Measurements from ENCODE around the gene CSTF1.

CSTF1 gene

GRCh38 chr20:56428881-56429280 is 36.4 kb downstream of the CSTF1 start:
- DNase-seq (ENCODE audit: low read depth, low spot score) = no peak

- DNase-seq (ENCODE audit: low read depth, low spot score) = no peak
These were observed 37.1 kb downstream of the CSTF1 start for GRCh38 chr20:56429502-56429901.

- no peak for DNase-seq (ENCODE audit: low read depth, low spot score)
These were observed 37.5 kb downstream of the CSTF1 start for GRCh38 chr20:56429941-56430340.

GRCh38 chr20:56430461-56430860 is 38.0 kb downstream of the CSTF1 start:
- no peak for DNase-seq (ENCODE audit: low read depth, low spot score)

GRCh38 chr20:56430957-56431356 is 38.5 kb downstream of the CSTF1 start:
- DNase-seq (ENCODE audit: low read depth, low spot score) = no peak

GRCh38 chr20:56431471-56431870 is 39.0 kb downstream of the CSTF1 start:
- DNase-seq (ENCODE audit: low read depth, low spot score) = no peak

GRCh38 chr20:56433221-56433879 is 40.9 kb downstream of the CSTF1 start:
- DNase-seq (ENCODE audit: low read depth, low spot score) = no peak

GRCh38 chr20:56433880-56434255 is 41.4 kb downstream of the CSTF1 start:
- no peak for DNase-seq (ENCODE audit: low read depth, low spot score)

- DNase-seq (ENCODE audit: low read depth, low spot score) = no peak
These were observed 44.9 kb downstream of the CSTF1 start for GRCh38 chr20:56437196-56437960.

- no peak for DNase-seq (ENCODE audit: low read depth, low spot score)
These were observed 45.8 kb downstream of the CSTF1 start for GRCh38 chr20:56438284-56438683.

GRCh38 chr20:56439771-56440291 is 47.4 kb downstream of the CSTF1 start:
- peak; percentile 47 for DNase-seq (ENCODE audit: low read depth, low spot score)

- no peak for DNase-seq (ENCODE audit: low read depth, low spot score)
These were observed 48.0 kb downstream of the CSTF1 start for GRCh38 chr20:56440346-56441007.

- no peak for DNase-seq (ENCODE audit: low read depth, low spot score)
These were observed 50.2 kb downstream of the CSTF1 start for GRCh38 chr20:56442389-56443365.

- no peak for DNase-seq (ENCODE audit: low read depth, low spot score)
These were observed 51.5 kb downstream of the CSTF1 start for GRCh38 chr20:56443654-56444540.

- DNase-seq (ENCODE audit: low read depth, low spot score) = no peak
These were observed 52.7 kb downstream of the CSTF1 start for GRCh38 chr20:56445130-56445529.

- no peak for DNase-seq (ENCODE audit: low read depth, low spot score)
These were observed 53.1 kb downstream of the CSTF1 start for GRCh38 chr20:56445540-56445939.

- no peak for DNase-seq (ENCODE audit: low read depth, low spot score)
These were observed 54.8 kb downstream of the CSTF1 start for GRCh38 chr20:56447227-56447626.

GRCh38 chr20:56449459-56449858 is 57.0 kb downstream of the CSTF1 start:
- DNase-seq (ENCODE audit: low read depth, low spot score) = no peak

GRCh38 chr20:56451056-56451765 is 58.8 kb downstream of the CSTF1 start:
- no peak for DNase-seq (ENCODE audit: low read depth, low spot score)

GRCh38 chr20:56453352-56453751 is 60.9 kb downstream of the CSTF1 start:
- DNase-seq (ENCODE audit: low read depth, low spot score) = no peak

All from smooth muscle cell of the brain vasculature (primary cell).